ENCODE data around the gene DLG2. TPM values are rescaled to one million over a fixed set of nuclear protein-coding genes. Genes with fewer than 3 reads are reported as not detected.

The DLG2 gene
- total and polyA plus RNA-seq, 2 of the 8 experiments (the other 6 are each of a cell fraction or from before 2014, with no cell fraction given), result 1.7 to 14.3 TPM

GRCh38 chr11:83601914-83602527 lies 2025.1 kb downstream of the DLG2 start:
- no peak overlapping the region for H3K4me3 ChIP-seq (ENCODE audit: extremely low read depth in 1 of 4, insufficient read depth in 2 of 4, low read depth in 3 of 4, low read length in 4 of 4)
- TF ChIP-seq E2F6 (IDR thresholded peaks at IDR 0.05) (no peak), CHD1 (IDR thresholded peaks at IDR 0.05; ENCODE audit: low read depth, low read length) (no peak), ATF3 (IDR thresholded peaks at IDR 0.05; ENCODE audit: insufficient read depth, low read depth, low read length) (no peak), TEAD4 (IDR thresholded peaks at IDR 0.05; ENCODE audit: low read depth, low read length) (no peak), POLR2AphosphoS5 (IDR thresholded peaks at IDR 0.05; ENCODE audit: low read depth, low read length) (no peak)
- 92% methylated on average over 5 of the region's 5 CpGs; no CpG with 5 or more reads in 1 of the 2 experiments for WGBS, 2 experiments (ENCODE audit: extremely low coverage in 1 of 2, insufficient coverage in 1 of 2, insufficient read length in 1 of 2, insufficient replicate concordance in 2 of 2, low coverage in 1 of 2, low lambda C conversion rate in 2 of 2, missing lambda C conversion rate in 1 of 2)
- no peak overlapping the region for H3K14ac ChIP-seq (ENCODE audit: insufficient read length)
- no peaks in the 10 kb centered on the region for H3K9me3 ChIP-seq (ENCODE audit: insufficient read depth in 2 of 2, low read depth in 1 of 2, low read length in 1 of 2)
- H3K27ac ChIP-seq (ENCODE audit: low read depth, low read length), result no peak overlapping the region
- H3K79me2 ChIP-seq (ENCODE audit: control insufficient read depth in 1 of 2, insufficient read depth in 2 of 2, low read length in 2 of 2), result no peaks in the 10 kb centered on the region
- no peak overlapping the region for H3K4ac ChIP-seq (replicated peaks; ENCODE audit: insufficient read length, low read depth, low read length)
- H2BK15ac ChIP-seq (ENCODE audit: low read length), result no peak overlapping the region
- H2BK20ac ChIP-seq (ENCODE audit: low read length), result no peak overlapping the region
- ChIA-PET CTCF (ENCODE audit: partially characterized antibody) (interaction anchor here (0.8 kb wide), 1 partner anchor 17 kb away, joined by 3 read pairs; no protein-coding TSS in a partner anchor), POLR2A (ENCODE audit: partially characterized antibody) (no interaction called here)
- no peak overlapping the region for H4K91ac ChIP-seq (replicated peaks; ENCODE audit: insufficient read length, low read length)
- H3K23me2 ChIP-seq (ENCODE audit: low read depth, low read length), result peaks cover 1% of the 10 kb centered on the region; the same call in 1 of the 2 replicates
- no peak overlapping the region for H2BK12ac ChIP-seq (ENCODE audit: low read depth, low read length)
- no peak overlapping the region for H2BK5ac ChIP-seq (ENCODE audit: low read depth, low read length)
- no peak overlapping the region for H2AK5ac ChIP-seq (ENCODE audit: low read depth, low read length)
- H2BK120ac ChIP-seq (replicated peaks; ENCODE audit: low read depth, low read length), result no peak overlapping the region
- no peaks in the 10 kb centered on the region for H3K79me1 ChIP-seq (ENCODE audit: low read depth, low read length)
- no peak overlapping the region for H2AFZ ChIP-seq (ENCODE audit: low read length)
- no peak overlapping the region for H4K8ac ChIP-seq (ENCODE audit: extremely low read depth, insufficient read depth, low read length)
- H3K23ac ChIP-seq (ENCODE audit: insufficient read length), result no peak overlapping the region
- H3K18ac ChIP-seq (ENCODE audit: extremely low read depth, low read length), result no peak overlapping the region
- no peaks in the 10 kb centered on the region for H4K20me1 ChIP-seq (replicated peaks in 1 of 2; ENCODE audit: control insufficient read depth in 1 of 2, insufficient read depth in 2 of 2, low read length in 2 of 2)
- FAIRE-seq (no peak), DNase-seq (ENCODE audit: low read depth in 1 of 2, low spot score in 2 of 2) (no peak)
- no peaks in the 10 kb centered on the region for H3K4me1 ChIP-seq (replicated peaks in 1 of 4; ENCODE audit: control insufficient read depth in 3 of 4, insufficient read depth in 4 of 4, low read length in 3 of 4)
- no peak overlapping the region for H3K56ac ChIP-seq (replicated peaks; ENCODE audit: insufficient read length, low read depth, low read length)
- H3K4me2 ChIP-seq (ENCODE audit: insufficient read depth in 1 of 2, low read depth in 2 of 2, low read length in 2 of 2), result no peak overlapping the region
- no peaks in the 10 kb centered on the region; a peak in 2 of 8 replicates for H3K36me3 ChIP-seq (ENCODE audit: control insufficient read depth in 2 of 4, insufficient read depth in 4 of 4, low read length in 3 of 4)
- H3K9ac ChIP-seq (replicated peaks in 1 of 4; ENCODE audit: extremely low read depth in 1 of 4, low read depth in 3 of 4, low read length in 3 of 4), result no peak overlapping the region
- no peak overlapping the region for H4K5ac ChIP-seq (ENCODE audit: insufficient read length, low read depth, low read length)
- H3K27me3 ChIP-seq (replicated peaks in 1 of 4; ENCODE audit: control insufficient read depth in 3 of 4, extremely low read depth in 1 of 4, insufficient read depth in 3 of 4, low read length in 3 of 4), result no peaks in the 10 kb centered on the region
